Choroid plexus epithelial cell (primary cell): ENCODE results near the gene GFPT1.

Experiments used
- DNase-seq: peaks from one replicate; pipeline ENCODE4 v3.0.0-alpha.2; 2010; ENCODE audit warnings: low read depth
- H3K4me3 ChIP-seq: 2 replicates; pipeline ENCODE4 v1.5.1; 2011; ENCODE audit warnings: low read depth, mild to moderate bottlenecking, control low read depth, low read length, moderate library complexity
- TF ChIP-seq, protein P1 (sequence below): conservative IDR thresholded peaks from 2 replicates; pipeline ENCODE4 v1.5.1; 2011; ENCODE audit warnings: low read depth, mild to moderate bottlenecking, control low read depth, inconsistent platforms, low read length, moderate library complexity

The GFPT1 gene

DNA sequence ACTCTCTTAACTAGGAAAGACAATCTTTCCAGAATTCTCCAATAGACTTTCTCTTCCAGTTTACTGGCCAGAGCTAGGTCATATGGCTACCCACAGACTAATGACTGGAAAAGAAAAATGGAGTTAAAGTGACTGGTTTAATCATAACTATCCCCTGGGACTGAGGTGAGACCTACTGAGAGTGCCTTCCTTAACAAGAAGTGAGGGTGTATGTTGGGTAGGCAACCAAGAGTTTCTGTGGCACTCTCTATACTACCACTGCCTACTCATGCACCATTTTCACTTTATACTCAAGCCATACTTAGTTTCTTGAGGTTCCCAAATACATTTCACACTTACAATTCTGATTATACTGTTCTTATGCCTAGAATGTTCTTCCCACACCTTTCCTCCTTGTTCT, 6.9 kb upstream of the GFPT1 start:
- H3K4me3 ChIP-seq, result no peak overlapping the region
- TF ChIP-seq, protein P1, sequence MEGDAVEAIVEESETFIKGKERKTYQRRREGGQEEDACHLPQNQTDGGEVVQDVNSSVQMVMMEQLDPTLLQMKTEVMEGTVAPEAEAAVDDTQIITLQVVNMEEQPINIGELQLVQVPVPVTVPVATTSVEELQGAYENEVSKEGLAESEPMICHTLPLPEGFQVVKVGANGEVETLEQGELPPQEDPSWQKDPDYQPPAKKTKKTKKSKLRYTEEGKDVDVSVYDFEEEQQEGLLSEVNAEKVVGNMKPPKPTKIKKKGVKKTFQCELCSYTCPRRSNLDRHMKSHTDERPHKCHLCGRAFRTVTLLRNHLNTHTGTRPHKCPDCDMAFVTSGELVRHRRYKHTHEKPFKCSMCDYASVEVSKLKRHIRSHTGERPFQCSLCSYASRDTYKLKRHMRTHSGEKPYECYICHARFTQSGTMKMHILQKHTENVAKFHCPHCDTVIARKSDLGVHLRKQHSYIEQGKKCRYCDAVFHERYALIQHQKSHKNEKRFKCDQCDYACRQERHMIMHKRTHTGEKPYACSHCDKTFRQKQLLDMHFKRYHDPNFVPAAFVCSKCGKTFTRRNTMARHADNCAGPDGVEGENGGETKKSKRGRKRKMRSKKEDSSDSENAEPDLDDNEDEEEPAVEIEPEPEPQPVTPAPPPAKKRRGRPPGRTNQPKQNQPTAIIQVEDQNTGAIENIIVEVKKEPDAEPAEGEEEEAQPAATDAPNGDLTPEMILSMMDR, result no peak
- DNase-seq, result no peak

DNA sequence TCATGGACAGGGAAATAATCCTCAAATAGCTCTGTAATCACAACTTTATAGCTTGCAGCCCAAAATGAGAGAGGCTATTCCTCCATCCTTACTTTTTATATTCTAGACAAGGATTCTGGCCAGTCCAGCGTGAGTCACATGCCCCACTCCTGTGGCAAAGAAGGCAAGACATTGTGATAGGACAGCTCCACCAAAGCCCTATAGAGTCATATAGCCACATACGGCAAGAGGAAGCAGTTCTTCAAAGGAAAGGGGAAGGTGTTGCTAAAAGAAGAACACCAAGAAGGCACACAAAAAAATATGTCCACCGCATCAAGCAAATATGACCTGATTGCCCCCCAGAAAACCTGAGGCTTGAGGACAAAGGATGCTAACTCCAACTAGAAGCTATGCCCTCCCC, 3.4 kb upstream of the GFPT1 start:
- H3K4me3 ChIP-seq, result no peak overlapping the region
- no peak for DNase-seq
- TF ChIP-seq, protein P1, result no peak

DNA sequence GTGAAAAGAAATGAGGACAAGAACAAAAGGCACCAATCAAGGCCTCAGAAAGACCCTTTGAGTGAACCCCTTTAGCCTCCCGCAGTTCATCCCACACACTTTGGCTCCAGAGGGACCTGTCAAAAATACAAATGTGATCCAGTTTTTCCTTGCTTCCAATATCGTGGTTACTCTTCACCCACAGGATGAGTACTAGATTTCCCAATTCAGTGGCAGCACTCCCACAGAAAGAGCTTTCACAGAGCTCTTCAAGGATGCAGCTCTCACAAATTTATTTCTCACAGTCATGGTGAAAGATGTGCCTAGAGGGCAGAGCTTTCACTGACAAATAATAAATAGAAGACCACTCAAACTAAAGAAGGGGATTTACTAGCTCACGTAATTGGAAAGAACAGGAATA, 3.0 kb upstream of the GFPT1 start:
- TF ChIP-seq, protein P1, result no peak
- H3K4me3 ChIP-seq, result no peak overlapping the region
- DNase-seq, result no peak

DNA sequence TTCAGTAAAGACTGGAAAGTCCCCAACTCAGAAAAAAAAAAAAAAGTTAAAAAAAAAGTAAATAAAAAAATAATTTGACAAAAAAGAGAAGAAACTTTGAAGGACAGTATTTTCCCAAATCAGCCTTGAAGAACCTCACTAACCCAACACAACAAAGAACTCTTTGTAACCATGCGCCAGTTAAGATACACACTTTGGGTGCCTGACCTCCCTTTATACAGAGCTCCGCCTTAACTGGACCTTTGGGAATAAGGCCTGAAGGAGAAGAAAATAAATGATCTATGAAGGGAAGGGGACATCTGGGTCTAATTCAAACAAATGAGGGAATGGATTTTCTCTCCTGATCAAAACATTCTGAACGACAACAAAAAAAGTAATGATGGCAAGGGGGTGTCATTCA, 2.2 kb upstream of the GFPT1 start:
- TF ChIP-seq, protein P1, result no peak
- no peak for DNase-seq
- H3K4me3 ChIP-seq, result no peak overlapping the region

DNA sequence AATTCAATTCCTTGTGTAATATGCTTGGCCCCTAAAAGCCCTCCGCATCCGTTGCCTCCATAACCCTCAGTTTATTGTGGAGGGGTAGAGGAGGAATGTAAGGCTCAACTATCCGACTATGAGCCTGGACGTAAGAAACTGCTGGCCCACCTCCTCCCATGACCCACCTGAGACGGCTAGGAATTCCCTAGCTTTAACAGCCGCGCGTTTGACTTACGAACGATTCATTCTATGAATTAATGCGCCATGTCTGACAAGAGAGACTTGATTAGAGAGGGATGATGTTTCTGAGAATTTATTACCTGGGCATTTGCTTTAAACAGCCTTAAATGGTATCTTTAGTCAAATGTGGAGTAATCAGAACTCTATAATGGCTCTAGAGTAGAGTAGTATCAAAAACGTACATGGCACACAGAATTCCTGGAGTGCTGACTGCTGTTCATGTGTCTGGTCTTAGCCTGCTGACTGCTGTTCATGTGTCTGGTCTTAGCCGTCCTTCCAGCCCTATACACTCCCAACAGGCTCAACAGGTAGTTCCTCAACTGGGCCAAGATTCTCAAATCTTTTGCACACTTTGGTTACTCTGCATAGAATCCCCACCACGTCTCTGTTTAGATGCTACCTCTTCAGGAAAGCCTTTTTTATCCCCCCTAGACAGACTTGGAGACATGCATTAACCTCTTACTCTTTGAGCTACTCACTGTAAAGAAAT, 899 bp upstream of the GFPT1 start:
- TF ChIP-seq, protein P1, result no peak
- DNase-seq, result peak; percentile 14

DNA sequence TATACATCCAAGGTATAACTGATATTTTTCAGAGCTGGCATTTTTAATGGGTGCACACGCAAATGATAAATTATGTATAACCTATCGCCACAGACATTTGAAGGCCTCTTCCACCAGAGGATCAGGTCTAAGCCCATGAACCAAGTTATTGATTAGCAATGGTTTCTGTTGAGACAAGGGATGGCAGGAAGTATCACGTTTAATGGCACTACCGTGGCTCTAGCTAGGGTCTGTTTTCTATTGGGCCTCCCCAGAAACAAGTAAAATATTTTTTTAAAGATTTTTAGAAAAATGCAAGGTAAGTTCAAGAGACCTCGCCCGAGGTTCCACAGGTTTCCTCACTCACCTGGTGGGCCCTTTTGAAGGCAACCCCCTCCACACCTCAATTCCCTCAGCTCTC, 667 bp downstream of the GFPT1 start:
- H3K4me3 ChIP-seq, result peak overlapping the region; percentile 96
- TF ChIP-seq, protein P1, result no peak
- no peak for DNase-seq

More for the DNA sequence above, 899 bp upstream of the GFPT1 start:
- peak overlapping the region; percentile 65 for H3K4me3 ChIP-seq
